AML-193 (cell line): ENCODE measurements around the gene DPP3.
"Not testable (repeated sequence)": the region's sequence is repeated elsewhere in the genome, so short reads cannot be mapped to it uniquely, and the experiment has no call there.

Source experiments
- DNase-seq, 2 experiments: peaks; one replicate each; lab custom pipeline; 2025; lab: John Stamatoyannopoulos, UW

Gene DPP3

DNA sequence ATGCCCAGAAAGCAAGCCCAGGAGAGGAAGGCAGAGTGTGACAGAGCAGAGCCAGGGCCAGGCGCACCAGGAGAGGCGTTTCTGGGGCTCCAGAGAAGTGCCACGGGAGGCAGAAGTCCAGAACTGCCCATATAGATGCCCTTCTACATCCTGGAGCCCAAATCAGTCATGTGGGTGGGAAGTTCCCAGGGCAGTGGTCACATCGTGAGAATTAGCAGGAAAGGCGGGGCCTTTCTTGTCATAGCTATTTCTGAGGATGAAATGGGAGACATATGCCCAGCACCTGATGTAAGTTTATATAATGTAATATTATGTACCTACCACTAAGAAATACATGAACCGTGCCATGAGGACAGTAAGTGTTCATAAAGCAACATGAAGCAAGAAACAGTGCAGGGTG lies 52.5 kb downstream of the DPP3 start:
- DNase-seq, result no peak

DNA sequence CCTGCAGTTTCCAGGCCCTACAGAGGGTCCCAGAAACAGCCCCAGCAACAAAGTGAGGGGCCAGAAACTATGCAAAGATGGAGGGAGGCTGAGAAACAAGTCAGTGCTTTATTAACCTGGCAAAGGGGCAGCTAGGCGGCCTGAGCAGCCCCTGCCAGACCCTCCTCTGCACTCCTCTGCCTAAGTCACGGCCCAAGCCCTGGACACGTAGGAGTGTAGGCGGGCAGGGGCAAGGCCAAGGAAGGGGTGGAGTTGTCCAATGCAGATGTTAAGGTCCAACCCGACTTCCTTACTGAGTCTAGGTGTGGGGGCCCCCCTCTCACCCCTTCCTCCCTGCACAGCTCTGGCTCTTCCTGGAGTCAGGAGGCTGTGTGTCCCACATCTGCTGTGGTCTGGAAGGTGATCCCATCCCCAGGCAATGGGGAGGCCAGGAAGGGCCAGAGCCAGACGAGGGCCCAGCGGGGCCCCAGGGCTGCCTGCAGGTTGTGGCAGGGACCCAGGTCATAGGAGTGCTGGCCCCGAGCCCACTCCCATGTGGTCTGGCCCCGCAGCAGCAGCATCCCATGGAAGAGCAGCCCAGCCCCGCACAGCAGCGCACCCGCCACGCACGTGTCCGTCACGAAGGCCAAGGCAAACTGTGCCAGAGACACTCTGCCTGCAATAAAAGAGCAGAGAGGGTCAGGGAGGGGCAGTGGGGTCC lies 59.1 kb downstream of the DPP3 start:
- no peak for DNase-seq

DNA sequence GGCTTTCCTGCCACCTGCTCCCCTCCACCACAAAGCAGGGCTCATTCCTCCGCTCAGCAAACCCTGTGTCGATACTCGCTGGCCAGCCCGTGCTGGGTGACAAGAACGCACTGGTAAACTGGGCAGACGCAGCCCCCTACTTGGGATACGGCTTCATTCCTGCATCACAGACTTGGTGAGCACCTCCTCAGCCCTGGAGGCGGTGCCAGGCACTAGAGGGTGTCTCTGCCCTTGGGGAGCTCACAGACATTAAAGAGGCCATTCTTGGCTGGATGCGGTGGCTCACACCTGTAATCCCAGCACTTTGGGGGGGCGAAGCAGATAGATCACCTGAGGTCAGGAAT lies 59.6 kb downstream of the DPP3 start:
- DNase-seq, result no peak

DNA sequence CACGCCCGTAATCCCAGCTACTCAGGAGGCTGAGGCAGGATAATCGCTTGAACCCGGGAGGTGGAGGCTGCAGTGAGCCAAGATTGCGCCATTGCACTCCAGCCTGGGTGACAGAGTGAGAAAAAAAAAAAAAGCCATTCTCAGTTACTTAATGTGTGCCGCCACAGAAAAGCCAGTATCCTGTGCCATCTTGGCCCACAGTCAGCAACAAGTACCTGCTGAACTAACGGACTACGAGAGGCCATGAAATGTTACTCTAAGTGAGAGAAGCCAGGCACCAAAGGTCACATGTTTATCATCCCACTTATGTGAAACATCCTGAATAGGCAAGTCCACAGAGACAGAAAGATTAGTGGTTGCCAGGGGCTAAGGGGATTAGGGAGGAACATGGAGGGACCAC lies 60.4 kb downstream of the DPP3 start:
- DNase-seq, result peak; percentile 6 to 36

DNA sequence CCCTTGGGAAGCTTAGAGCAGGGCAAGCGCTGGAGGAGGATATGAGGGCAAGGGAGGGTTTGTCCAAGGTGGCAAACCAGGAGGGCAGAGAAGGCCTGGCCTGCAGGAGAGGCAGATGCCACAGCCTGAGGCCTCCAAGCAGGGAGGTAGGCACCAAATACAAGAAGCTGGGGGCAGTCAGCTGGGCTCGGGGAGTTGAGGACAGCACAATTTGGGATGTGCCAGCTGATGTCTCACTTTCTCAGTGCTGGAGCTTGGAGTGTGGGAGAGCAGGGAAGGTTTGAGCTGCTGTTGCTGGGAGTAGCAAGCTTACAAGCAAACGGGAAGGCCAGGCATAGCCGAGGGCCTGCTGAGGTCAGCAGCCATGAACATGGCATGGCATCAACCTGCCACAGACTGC lies 61.7 kb downstream of the DPP3 start:
- no peak for DNase-seq

DNA sequence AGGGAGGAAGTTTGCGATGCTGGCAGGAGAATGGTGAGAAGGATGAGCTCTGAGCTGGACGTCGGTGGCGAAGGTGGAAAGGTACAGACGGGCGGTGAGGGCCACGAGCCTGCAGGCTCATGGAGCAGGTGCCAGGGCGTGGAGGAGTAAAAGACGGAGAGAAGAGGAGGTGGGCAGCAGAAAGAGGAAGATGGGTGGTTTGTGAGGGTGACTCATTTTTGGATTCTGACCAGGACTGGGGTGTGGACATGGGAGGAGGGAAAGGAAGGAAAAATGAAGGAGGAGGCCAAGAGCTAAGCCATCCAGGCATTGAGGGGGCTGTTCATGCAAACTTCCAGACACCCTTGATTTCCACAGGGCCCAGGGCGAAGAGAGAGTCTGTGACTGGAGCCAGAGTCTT lies 62.1 kb downstream of the DPP3 start:
- no peak for DNase-seq

DNA sequence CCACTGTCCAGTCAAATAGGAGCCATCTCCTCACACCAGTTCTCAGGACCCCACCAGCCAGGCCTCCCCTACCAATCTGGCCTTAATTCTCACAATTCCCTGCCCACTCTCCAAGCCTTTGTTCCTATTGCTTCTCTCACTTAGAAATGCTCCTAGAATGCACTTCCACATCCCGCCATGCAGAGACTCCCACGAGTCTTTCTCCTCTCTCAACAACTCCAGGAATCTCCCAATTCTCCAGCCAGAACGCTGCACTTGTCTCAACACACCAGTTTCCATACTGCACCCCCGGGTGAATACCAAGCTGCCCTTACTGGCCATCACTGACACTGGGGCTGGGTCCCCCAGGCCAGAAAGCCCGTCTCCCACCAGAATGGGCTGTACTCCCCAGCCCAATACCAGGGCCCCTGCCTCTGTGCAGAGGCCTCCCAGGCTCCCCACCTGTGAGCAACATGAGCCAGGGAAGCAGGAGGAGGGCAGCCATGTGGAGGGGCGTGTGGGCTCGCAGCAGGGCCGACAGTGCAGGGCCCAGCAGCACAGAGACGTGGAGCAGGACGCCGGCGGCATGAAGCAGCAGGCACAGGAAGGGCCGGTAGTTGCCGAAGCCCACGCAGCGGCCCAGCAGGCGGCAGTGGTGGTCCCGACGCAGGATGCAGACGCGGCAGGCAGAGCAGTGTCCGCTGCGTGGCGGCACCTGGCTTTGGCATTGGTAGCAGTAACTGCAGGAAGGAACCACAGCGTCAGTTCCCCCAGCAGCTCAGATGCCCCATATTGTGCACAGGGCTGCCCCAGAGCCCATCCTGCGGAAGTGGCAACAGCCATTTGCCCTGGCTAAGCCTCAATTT lies 63.3 kb downstream of the DPP3 start:
- DNase-seq, result peak; percentile 58 to 62

DNA sequence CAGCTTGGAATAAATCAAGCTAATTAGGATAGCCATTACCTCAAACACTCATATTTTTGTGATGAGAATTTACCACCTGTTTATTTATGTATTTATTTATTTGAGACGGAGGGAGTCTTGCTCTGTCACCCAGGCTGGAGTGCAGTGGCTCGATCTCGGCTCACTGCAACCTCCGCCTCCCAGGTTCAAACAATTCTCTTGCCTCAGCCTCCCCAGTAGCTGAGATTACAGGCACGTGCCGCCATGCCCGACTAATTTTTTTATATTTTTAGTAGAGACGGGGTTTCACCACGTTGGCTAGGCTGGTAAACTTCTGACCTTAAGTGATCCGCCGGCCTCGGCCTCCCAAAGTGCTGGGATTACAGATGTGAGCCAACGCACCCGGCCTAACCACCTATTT lies 64.7 kb downstream of the DPP3 start:
- DNase-seq, result not testable (repeated sequence)

DNA sequence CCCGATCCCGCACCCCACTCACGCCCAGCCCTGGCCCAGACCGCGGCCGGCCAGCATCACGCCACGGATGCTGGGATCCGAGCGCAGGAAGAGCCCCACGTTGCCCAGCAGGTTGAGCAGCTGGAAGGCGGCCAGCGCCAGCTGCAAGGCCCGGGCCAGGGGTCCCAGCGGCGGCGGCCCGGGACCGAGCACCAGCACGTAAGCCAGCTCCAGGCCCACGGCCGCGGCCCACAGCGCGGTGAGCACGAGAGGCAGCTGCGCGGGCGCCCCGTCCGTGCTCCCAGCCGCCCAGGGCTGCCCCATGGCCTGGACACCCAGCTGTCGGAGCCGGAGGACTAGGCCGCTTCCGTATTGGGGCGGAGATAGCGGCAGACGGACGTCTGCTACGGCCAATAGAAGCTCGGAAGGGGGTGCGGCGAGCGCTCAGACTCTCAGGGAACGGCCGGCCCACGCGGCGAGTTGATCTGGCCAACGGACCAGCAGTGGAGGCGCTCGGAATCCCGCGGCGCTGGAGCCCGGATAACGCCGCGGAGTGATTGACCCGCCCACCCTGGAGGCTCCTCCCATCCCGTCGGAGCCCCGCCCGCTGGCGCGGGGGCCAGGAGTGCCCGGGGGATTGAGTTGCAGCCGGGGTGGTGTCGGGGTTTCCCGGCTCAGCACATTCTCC lies 65.6 kb downstream of the DPP3 start, which contains the start of gene ZDHHC24:
ZDHHC24 (minus strand) TSS at position 348 of the 667 bp plus-strand sequence; CDS start at position 303, 45 bp downstream.
- DNase-seq, result peak; percentile 92 to 95

DNA sequence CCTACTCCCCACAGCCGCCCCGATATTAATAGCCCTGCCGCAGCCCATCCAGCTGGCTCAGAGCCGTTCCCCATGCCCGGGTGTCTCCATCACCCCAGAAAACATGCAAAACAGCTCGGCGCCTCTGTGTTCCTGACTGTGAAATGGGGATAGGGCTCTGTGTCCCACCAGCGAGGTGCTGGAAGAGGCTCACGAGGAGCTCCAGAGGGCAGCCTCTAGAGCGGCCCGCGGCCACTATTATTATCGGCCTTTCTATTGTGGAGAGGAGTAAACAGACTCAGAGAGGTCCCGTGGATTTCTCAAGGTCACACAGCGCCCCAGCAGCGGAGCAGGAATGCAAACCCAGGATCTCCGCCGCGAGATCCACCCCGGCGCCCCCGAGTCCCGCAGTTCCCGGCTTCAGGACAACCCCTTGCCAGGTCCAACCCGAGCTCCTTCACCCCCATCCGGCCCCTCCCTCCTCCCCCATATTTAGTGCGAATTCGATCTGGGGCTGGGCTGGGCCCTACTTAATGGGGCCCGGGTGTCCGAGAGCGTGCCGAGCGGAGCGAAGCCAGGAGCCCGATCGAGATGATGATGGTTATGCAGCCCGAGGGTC lies 66.2 kb downstream of the DPP3 start, which contains the start of gene ACTN3:
ACTN3 (plus strand) TSS at position 536 of the 598 bp plus-strand sequence; CDS start at position 571, 35 bp downstream.
- DNase-seq, result no peak

DNA sequence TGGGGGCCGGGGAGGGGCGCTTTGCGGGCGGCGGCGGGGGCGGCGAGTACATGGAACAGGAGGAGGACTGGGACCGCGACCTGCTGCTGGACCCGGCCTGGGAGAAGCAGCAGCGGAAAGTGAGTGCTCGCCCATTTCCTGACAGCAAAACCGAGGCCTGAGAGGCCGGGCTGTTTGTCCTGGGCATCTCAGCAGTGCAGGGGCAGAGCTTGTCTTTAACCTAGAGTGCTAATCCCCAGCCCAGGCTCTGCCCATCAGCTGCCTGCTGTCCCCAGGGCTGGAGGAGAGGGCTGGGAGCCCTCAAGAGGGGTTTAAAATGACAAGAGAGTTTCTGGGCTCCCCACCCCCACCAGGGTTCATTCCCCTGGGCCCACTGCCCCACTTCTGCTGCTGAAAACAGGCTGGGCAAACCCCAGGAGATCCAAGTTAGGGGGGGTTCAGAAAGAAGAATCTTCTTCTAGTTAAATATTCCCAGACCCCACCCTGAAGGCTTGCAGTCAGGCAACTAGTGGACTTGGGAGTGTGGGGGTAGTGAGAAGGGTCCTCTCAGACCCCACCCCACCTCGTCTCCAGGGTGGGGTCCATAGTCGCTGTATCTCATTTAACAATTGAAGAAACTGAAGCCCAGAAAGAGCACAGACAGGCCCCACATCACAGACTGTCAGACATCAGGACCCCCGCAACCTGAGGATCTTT lies 66.9 kb downstream of the DPP3 start:
- no peak for DNase-seq

DNA sequence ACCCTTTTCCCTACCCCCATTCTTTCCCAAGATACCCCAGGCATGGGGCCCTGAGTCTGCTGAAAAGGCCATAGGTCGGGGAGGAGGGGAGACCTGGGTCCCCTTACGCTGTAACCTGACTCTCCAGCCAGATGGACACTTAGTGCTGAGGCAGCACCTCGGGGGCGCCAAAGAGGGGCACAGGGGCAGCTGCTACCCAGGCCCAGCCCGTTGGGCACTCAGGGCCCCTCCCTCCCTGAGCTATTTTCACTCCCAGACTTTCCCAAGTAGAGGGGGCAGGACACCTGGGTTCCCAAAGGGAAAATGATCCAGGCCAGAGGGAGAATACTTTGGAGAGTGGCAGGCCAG lies 67.4 kb downstream of the DPP3 start:
- DNase-seq, result no peak

DNA sequence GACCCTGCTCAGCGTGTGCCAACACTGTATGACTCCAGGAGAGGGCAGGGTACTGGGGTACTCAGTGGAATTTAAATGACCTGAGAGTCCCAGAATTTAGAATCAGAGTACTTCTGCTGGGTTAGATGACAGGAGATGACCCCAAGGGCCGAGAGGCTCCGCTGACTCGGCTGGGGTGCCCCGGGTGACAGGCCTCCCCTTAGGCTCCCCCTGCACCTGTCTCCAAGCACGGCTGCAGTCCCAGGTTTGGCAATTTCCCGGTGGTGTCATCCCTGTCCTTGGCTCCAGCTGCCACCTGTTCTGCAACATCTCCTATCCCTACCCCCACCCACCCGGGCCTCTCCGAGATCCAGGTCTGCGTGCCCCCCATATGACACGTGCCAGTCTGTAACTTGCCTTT lies 67.8 kb downstream of the DPP3 start:
- no peak for DNase-seq

DNA sequence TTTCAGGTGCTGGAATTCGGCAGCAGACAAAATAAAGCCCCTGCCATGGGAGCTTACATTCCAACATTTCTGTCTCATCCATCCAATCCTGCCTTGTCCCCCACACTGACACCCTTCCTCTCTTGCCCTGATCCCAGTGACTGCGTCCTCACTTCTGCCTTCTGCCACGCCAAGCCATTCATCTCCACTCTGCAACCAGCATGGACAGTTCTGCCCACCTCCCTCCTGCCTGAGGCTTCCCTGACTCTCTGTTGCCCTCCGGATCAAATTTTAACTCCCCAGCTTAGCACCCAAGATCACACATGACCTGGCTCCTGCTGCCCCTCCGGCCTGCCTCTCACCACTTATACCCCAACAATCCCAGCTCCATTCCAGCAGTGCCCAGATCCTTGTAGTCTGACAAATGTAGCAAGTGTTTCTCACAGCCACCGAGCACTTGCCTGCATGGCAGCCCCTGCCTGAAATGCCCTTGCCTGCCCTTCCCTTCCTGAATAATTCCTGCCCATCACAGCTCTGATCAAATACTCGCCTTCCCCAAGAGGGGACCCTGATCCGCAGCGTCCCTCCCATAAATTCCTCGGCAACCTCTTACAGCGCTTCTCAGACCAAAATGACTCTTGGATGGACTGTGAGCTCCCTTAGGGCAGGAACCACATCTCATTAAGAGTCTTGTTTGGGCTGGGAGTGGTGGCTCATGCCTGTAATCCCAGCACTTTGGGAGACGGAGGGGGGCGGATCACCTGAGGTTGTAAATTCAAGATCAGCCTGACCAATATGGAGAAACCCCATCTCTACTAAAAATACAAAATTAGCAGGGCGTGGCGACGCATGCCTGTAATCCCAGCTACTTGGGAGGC lies 68.8 kb downstream of the DPP3 start:
- no peak for DNase-seq

DNA sequence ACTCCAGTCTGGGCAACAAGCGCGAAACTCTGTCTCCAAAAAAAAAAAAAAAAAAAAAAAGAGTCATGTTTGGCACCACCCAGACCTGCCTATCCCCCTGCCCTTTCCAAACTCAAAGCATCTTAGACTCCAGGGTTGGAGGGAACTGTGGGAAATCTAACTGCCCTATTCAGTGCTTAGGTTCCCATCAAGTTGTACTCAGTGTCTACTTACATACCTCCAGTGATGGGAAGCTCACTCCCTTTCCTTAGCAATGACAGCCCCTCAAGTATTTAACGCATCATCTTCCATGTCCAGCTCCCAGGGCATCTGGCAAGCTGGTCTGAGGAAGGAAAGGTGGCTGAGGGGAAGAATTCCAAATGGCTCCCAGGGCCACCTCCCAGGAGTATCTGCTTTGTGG lies 69.5 kb downstream of the DPP3 start:
- no peak for DNase-seq

DNA sequence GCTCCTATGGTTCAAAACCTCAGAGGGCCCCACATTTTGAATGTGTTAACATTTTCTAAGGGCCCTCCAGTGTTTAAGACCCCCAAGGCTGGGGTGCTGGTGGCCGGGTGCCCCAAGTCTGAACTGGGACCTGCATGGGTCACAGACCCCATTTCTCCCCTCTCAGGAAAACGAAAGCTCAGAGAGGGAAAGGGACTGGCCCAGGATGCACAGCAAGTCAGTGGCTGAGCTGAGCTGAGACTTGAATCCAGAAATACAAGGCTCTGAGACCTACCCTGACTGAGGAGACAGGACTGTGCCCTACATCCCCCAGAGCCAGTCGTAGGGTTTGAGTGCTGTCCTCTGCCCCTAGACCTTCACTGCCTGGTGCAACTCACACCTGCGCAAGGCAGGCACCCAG lies 70.7 kb downstream of the DPP3 start:
- DNase-seq, result no peak

DNA sequence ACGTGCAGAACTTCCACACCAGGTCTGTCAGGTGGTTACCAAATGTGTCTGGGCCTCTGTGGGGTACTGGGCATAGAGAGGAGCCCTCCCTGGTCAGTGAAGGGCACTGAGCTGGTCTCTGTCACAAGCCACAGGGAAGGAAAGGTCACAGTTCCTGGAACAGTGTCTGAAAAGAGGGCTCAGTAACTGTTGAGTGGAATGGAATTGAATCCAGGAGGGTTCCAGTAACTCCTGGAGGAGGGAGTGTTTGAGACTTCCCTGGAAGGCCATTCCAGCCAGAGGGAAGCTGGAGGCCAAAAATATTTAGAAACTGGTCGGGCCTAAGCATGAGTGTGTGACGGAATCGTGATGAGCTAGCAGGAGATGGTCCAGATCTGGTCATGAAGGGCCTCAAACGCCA lies 74.4 kb downstream of the DPP3 start:
- DNase-seq, result no peak

DNA sequence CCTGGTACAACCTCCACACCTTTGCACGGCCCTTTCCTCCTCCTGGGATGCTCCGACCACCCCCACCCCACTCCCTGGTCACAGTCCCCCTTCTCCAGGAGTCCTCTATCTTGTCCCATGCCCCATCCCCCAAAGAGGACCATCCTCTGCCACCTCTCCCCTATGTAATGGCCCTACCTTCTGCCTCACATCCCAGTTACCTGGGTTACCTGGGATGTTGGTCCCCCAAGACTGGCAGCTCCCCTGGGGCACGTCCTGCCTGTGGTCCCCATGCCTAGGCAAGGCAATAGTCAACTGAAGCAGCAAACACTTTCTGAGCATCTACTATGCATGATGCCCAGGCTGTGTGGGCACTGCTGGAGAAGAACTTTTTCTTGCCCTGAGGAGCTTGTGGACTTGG lies 75.2 kb downstream of the DPP3 start:
- no peak for DNase-seq

DNA sequence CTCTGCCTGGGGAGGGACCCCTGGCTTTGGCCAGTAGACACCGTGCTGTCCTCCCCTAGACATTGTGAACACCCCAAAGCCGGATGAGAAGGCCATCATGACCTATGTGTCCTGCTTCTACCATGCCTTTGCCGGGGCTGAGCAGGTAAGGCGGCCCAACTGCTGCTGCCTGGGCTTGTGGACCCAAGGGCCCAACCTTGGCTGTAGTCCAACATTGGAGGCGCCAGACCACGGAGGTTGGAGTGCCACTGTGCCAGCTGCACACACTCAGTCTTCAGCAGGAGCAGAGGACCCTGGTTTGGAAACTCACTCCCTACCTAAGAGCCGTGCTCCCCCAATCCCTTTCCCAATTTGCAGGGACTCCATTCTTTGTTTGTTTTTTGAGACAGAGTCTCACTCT lies 75.9 kb downstream of the DPP3 start:
- no peak for DNase-seq

DNA sequence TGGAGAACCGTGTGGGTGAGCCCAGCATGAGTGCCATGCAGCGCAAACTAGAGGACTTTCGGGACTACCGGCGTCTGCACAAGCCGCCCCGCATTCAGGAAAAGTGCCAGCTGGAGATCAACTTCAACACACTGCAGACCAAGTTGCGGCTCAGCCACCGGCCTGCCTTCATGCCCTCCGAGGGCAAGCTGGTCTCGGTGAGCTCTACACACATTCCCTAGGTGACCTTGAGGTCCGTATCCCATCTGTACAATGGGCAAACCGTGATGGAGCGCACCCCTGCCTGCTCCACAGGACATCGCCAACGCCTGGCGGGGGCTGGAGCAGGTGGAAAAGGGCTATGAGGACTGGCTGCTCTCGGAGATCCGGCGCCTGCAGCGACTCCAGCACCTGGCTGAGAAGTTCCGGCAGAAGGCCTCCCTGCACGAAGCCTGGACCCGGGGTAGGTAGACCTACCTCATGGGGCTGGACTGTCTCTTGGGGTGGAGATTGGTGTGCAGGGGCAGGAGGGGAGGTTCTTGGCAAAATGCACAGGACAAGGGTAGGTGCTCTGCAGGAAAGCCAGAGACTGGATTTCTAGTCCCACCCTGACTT lies 77.6 kb downstream of the DPP3 start:
- no peak for DNase-seq
